Gastrocnemius medialis (tissue), 4 donors: ENCODE measurements around the gene GPR137. TPM values are rescaled to one million over a fixed set of nuclear protein-coding genes. Genes with fewer than 3 reads are reported as not detected.

Source experiments
- ATAC-seq, 2 donors: fragments of 150-250 bp; one replicate each; pipeline ENCODE4 v1.9.1; 2016
- DNase-seq, 2 donors: peaks; one replicate each; pipeline ENCODE4 v3.0.0-alpha.2; 2019
- H3K27ac ChIP-seq, 4 donors: fragments of 200-600 bp; sonication (generic); 1 replicate in 1 of 4; 2 replicates in 3 of 4; pipeline ENCODE4 v1.5.1; 2016 to 2018; ENCODE audit warnings: mild to moderate bottlenecking in 2 of 4, moderate library complexity in 1 of 4
- H3K27me3 ChIP-seq, 3 donors: fragments of 200-600 bp; sonication (generic) in 2 of 3; 1 replicate in 1 of 3; 2 replicates in 2 of 3; pipeline versions ENCODE4 v1.5.1 to v1.6.0; 2016 to 2019; ENCODE audit warnings: mild to moderate bottlenecking in 1 of 3, moderate library complexity in 1 of 3
- H3K36me3 ChIP-seq, 2 donors: fragments of 200-600 bp; sonication (generic) in 1 of 2; one replicate each; pipeline ENCODE4 v1.5.1; 2017 to 2018
- H3K4me1 ChIP-seq, 2 donors: fragments of 200-600 bp; sonication (generic) in 1 of 2; one replicate each; pipeline ENCODE4 v1.5.1; 2016 to 2017; ENCODE audit warnings: mild to moderate bottlenecking in 2 of 2
- H3K4me3 ChIP-seq, 4 donors: fragments of 200-600 bp; sonication (generic) in 3 of 4; 1 replicate in 1 of 4; 2 replicates in 3 of 4; pipeline ENCODE4 v1.5.1; 2016 to 2019; ENCODE audit warnings: mild to moderate bottlenecking in 2 of 4
- H3K9me3 ChIP-seq, 3 donors: fragments of 200-600 bp; sonication (generic) in 2 of 3; 1 replicate in 1 of 3; 2 replicates in 2 of 3; pipeline ENCODE4 v1.5.1; 2016 to 2019
- POLR2A ChIP-seq, 2 donors: fragments of 450-650 bp; IDR thresholded peaks; one replicate each; pipeline ENCODE4 v1.6.1; 2017; ENCODE audit warnings: antibody characterized with exemption in 2 of 2, mild to moderate bottlenecking in 2 of 2, moderate library complexity in 2 of 2
- in situ Hi-C, 4 donors: fragments of 200-750 bp; cut with MboI; loops; one replicate each; pipeline versions ENCODE4 v1.15.0 to v1.8.0; 2017; ENCODE audit warnings: low sequenced_read_pairs in 4 of 4
- intact Hi-C: fragments of 100-400 bp; cut with DNase I; formaldehyde crosslinking; loops from one replicate; pipeline ENCODE4 v1.15.1; 2023; ENCODE audit warnings: low total_unique reads
- total RNA-seq, 4 donors: library from RNA; depleted of rRNA; stranded (reverse); fragments of >200 nt; gene quantifications; one replicate each; pipeline versions ENCODE4 v1.1.0 to v1.2.3, GENCODE V29; 2016
- TF ChIP-seq, protein P1 (sequence below), 5 experiments: fragments of 450-650 bp in 3 of 5; fragments of 200-600 bp in 2 of 5; sonication (generic) in 2 of 5; IDR thresholded peaks in 4 of 5; conservative IDR thresholded peaks in 1 of 5; 1 replicate in 4 of 5; 2 replicates in 1 of 5; pipeline ENCODE4 v1.5.1; 2016 to 2019; ENCODE audit warnings: antibody characterized with exemption in 5 of 5, mild to moderate bottlenecking in 3 of 5, moderate library complexity in 3 of 5

Gene GPR137
- total RNA-seq, 4 donors from 2014 or later, result 13.8 to 28.9 (median 20.4) TPM

DNA sequence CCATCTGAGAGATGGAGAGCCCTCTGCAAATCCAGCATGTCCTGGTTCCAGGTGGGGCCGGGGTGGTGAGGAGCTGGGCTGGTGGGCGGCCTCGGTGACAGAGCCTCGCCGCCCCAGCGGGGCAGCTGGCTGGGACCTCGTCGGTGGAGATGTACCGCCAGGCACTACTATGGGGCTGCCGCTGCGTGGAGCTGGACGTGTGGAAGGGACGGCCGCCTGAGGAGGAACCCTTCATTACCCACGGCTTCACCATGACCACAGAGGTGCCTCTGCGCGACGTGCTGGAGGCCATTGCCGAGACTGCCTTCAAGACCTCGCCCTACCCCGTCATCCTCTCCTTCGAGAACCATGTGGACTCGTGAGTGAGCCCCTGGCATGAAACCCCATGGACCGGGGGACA is 27.3 kb upstream of the GPR137 start:
- Histone ChIP-seq H3K27me3 (no peaks in the 10 kb centered on the region), H3K36me3 (peaks cover 0 to 42% of the 10 kb centered on the region in 2 donors), H3K4me3 (no peak overlapping the region), H3K4me1 (peaks cover 6 to 11% of the 10 kb centered on the region in 2 donors), H3K27ac (no peak overlapping the region), H3K9me3 (no peaks in the 10 kb centered on the region)
- ATAC-seq (no peak), DNase-seq (no peak)
- intact Hi-C loops (no loop called here), in situ Hi-C loops (no loop called here)
- no peak for TF ChIP-seq POLR2A (IDR thresholded peaks at IDR 0.05)
- TF ChIP-seq, protein P1, sequence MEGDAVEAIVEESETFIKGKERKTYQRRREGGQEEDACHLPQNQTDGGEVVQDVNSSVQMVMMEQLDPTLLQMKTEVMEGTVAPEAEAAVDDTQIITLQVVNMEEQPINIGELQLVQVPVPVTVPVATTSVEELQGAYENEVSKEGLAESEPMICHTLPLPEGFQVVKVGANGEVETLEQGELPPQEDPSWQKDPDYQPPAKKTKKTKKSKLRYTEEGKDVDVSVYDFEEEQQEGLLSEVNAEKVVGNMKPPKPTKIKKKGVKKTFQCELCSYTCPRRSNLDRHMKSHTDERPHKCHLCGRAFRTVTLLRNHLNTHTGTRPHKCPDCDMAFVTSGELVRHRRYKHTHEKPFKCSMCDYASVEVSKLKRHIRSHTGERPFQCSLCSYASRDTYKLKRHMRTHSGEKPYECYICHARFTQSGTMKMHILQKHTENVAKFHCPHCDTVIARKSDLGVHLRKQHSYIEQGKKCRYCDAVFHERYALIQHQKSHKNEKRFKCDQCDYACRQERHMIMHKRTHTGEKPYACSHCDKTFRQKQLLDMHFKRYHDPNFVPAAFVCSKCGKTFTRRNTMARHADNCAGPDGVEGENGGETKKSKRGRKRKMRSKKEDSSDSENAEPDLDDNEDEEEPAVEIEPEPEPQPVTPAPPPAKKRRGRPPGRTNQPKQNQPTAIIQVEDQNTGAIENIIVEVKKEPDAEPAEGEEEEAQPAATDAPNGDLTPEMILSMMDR (IDR thresholded peaks at IDR 0.05 in 4 of 5, conservative IDR thresholded peaks at IDR 0.05 in 1 of 5), result no peak

GRCh38 chr11:64258946-64259532 is 26.6 kb upstream of the GPR137 start:
- TF ChIP-seq, protein P1 (IDR thresholded peaks at IDR 0.05 in 4 of 5, conservative IDR thresholded peaks at IDR 0.05 in 1 of 5), result no peak
- TF ChIP-seq POLR2A (IDR thresholded peaks at IDR 0.05), result no peak
- no peaks in the 10 kb centered on the region for H3K27me3 ChIP-seq
- no peak overlapping the region for H3K4me3 ChIP-seq
- no peak overlapping the region for H3K27ac ChIP-seq
- ATAC-seq, result no peak
- H3K9me3 ChIP-seq, result no peaks in the 10 kb centered on the region
- peaks cover 0 to 4% of the 10 kb centered on the region in 2 donors for H3K4me1 ChIP-seq
- DNase-seq, result no peak
- peaks cover 0 to 44% of the 10 kb centered on the region in 2 donors for H3K36me3 ChIP-seq
- intact Hi-C loops (no loop called here), in situ Hi-C loops (no loop called here)

GRCh38 chr11:64259533-64260067 is 26.0 kb upstream of the GPR137 start:
- H3K4me1 ChIP-seq, result no peaks in the 10 kb centered on the region
- TF ChIP-seq, protein P1 (IDR thresholded peaks at IDR 0.05 in 4 of 5, conservative IDR thresholded peaks at IDR 0.05 in 1 of 5), result no peak
- TF ChIP-seq POLR2A (IDR thresholded peaks at IDR 0.05), result no peak
- ATAC-seq (no peak), DNase-seq (no peak)
- no peak overlapping the region for H3K4me3 ChIP-seq
- no peak overlapping the region for H3K27ac ChIP-seq
- no peaks in the 10 kb centered on the region for H3K9me3 ChIP-seq
- peaks cover 0 to 44% of the 10 kb centered on the region in 2 donors for H3K36me3 ChIP-seq
- in situ Hi-C loops (no loop called here), intact Hi-C loops (no loop called here)
- no peaks in the 10 kb centered on the region for H3K27me3 ChIP-seq

- H3K9me3 ChIP-seq, result no peaks in the 10 kb centered on the region
- no peaks in the 10 kb centered on the region for H3K4me1 ChIP-seq
- H3K27me3 ChIP-seq, result no peaks in the 10 kb centered on the region
- ATAC-seq (no peak), DNase-seq (no peak)
- in situ Hi-C loops (no loop called here), intact Hi-C loops (no loop called here)
- H3K27ac ChIP-seq, result no peak overlapping the region
- H3K4me3 ChIP-seq, result no peak overlapping the region
- TF ChIP-seq POLR2A (IDR thresholded peaks at IDR 0.05), result no peak
- peaks cover 0 to 43% of the 10 kb centered on the region in 2 donors for H3K36me3 ChIP-seq
Measured at GRCh38 chr11:64260147-64260708, 25.4 kb upstream of the GPR137 start.

- ATAC-seq (no peak), DNase-seq (no peak)
- Histone ChIP-seq H3K36me3 (peaks cover 0 to 42% of the 10 kb centered on the region in 2 donors), H3K4me3 (no peak overlapping the region), H3K27me3 (no peaks in the 10 kb centered on the region), H3K27ac (no peak overlapping the region), H3K9me3 (no peaks in the 10 kb centered on the region), H3K4me1 (no peaks in the 10 kb centered on the region)
- TF ChIP-seq, protein P1 (IDR thresholded peaks at IDR 0.05 in 4 of 5, conservative IDR thresholded peaks at IDR 0.05 in 1 of 5), result no peak
- TF ChIP-seq POLR2A (IDR thresholded peaks at IDR 0.05), result no peak
- in situ Hi-C loops (no loop called here), intact Hi-C loops (no loop called here)
Measured at GRCh38 chr11:64261556-64262080, 24.0 kb upstream of the GPR137 start.
